GM23248 (cell line): ENCODE measurements around the gene OPTN.

Experiments used
- EZH2 ChIP-seq: fragments of 200-600 bp; sonication (generic); IDR thresholded peaks from 2 replicates; pipeline ENCODE4 v1.6.1; 2018; ENCODE audit warnings: antibody characterized with exemption, mild to moderate bottlenecking; ENCODE audit not compliant: insufficient read depth, poor library complexity, severe bottlenecking
- EZH2phosphoT487 ChIP-seq: fragments of 200-600 bp; sonication (generic); IDR thresholded peaks from 2 replicates; pipeline ENCODE4 v1.6.1; 2018; ENCODE audit warnings: antibody characterized with exemption, moderate library complexity, mild to moderate bottlenecking, low read depth; ENCODE audit not compliant: insufficient read depth

DNA sequence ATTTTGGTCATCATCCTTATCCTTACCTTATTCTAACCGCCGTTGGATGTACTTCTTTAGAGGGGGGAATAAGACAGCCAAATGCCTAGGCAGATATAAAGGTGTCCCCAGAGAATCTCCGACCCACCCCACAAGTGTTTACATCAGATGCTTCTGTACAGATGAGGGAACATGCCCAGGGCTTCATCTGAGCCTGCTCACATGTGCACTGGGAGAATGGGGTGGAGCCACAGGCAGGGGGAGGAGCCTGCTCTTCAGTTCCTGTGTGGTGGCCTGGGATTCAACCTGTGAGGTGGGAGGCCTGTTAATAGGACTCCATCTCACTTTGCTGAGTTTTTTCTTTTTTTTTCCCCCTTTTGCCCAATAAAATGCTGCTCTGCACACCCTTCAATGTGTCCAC, 27.6 kb upstream of the OPTN start:
- no peak for TF ChIP-seq EZH2
- TF ChIP-seq EZH2phosphoT487, result no peak
